ENCODE results near the gene FAM171A1.
"Not testable (repeated sequence)": the region's sequence is repeated elsewhere in the genome, so short reads cannot be mapped to it uniquely, and the experiment has no call there.

The FAM171A1 gene

DNA sequence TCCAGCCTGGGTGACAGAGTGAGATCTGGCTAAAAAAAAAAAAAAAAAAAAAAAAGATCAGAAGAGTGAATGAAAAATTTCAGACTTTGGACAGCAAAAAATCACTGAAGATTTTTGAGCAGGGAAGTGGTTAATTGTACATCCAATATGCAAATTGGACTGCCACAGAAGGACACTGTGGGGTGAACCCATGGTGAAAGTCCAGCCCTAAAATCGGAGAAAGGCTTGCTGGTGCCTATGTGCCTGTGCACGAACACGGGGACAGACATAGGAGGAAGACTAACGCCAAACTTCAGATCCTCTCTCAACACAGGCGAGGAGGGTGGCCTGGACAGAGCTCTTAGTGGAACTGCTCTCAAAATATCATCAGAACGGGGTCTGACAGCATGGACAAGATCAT lies 65.5 kb downstream of the FAM171A1 start:
- no peak overlapping the region for H3K4me3 ChIP-seq (replicated peaks; ENCODE audit: low read depth, low read length)
- TF ChIP-seq, protein P1, sequence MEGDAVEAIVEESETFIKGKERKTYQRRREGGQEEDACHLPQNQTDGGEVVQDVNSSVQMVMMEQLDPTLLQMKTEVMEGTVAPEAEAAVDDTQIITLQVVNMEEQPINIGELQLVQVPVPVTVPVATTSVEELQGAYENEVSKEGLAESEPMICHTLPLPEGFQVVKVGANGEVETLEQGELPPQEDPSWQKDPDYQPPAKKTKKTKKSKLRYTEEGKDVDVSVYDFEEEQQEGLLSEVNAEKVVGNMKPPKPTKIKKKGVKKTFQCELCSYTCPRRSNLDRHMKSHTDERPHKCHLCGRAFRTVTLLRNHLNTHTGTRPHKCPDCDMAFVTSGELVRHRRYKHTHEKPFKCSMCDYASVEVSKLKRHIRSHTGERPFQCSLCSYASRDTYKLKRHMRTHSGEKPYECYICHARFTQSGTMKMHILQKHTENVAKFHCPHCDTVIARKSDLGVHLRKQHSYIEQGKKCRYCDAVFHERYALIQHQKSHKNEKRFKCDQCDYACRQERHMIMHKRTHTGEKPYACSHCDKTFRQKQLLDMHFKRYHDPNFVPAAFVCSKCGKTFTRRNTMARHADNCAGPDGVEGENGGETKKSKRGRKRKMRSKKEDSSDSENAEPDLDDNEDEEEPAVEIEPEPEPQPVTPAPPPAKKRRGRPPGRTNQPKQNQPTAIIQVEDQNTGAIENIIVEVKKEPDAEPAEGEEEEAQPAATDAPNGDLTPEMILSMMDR (IDR thresholded peaks at IDR 0.05; ENCODE audit: low read depth, low read length, missing control alignments): no peak
- no peak for DNase-seq (ENCODE audit: extremely low read depth, low read depth)

DNA sequence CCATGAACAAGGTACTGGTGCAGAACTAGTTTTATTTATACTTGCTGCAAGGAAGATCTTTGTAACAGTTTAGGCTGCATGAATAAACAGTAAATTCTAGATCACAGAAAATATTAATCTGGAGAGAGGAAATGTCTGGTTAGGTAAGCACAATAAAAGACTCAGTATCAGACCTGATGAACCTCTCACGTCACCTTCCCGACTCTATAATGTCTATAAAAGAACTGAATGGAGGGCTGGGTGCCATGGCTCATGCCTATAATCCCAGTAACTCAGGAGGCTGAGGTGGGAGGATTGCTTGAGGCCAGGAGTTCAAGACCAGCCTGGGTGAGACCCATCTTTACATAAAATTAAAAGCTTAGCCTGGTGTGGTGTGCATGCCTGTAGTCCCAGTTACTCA lies 65.9 kb downstream of the FAM171A1 start:
- TF ChIP-seq, protein P1 (IDR thresholded peaks at IDR 0.05; ENCODE audit: low read depth, low read length, missing control alignments): no peak
- DNase-seq (ENCODE audit: extremely low read depth, low read depth): no peak

DNA sequence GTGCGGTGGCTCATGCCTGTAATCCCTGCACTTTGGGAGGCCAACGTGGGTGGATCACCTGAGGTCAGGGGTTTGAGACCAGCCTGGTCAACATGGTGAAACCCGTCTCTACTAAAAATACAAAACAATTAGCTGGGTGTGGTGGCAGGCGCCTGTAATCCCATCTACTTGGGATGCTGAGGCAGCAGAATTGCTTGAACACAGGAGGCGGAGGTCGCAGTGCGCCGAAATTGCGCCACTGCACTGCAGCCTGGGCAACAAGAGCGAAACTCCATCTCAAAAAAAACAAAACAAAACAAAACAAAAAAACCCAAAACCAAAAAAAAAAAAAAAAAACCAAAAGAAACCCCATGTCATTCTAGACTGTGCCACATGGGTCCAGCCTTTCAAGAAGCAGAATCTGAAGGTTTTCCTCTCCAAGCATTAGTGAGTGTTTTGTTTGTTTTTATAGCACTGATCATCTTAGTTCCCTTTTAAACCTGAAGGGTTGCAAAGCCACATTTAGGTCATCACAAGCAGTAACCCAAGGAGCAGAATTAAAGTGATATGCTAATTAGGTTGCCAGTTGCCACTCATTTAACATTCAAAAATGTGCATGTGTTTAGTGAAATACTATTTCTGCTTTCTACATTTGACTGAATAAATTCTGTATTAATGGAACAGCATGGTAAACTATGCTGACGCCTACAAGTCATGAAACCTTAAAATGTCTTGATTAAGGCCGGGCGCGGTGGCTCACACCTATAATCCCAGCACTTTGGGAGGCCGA lies 68.7 kb downstream of the FAM171A1 start:
- not testable (repeated sequence) for H3K4me3 ChIP-seq (replicated peaks; ENCODE audit: low read depth, low read length); DNase-seq (ENCODE audit: extremely low read depth, low read depth)

More for the DNA sequence above, 65.9 kb downstream of the FAM171A1 start:
- H3K4me3 ChIP-seq (replicated peaks; ENCODE audit: low read depth, low read length): no peak overlapping the region

DNA sequence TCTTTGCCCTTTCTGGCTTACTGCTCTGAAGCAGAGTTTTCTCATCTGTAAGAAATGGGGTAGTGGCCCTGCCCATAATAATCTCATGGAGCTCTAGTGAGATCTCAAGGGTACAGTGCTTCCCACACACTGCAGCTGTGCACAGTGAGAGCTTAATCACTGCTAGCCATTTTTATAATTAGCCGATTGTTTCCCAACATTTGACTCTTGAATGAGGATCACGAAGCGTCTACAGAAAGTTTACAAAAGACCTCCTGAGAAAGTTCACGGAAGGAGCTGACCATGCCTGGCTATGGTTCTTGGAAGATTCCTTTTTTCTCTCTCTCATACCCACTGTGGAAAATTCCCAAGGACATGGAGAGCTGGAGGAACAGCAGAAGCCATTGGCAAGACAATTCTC lies 70.4 kb downstream of the FAM171A1 start:
- TF ChIP-seq, protein P1 (IDR thresholded peaks at IDR 0.05; ENCODE audit: low read depth, low read length, missing control alignments): no peak
- DNase-seq (ENCODE audit: extremely low read depth, low read depth): no peak

DNA sequence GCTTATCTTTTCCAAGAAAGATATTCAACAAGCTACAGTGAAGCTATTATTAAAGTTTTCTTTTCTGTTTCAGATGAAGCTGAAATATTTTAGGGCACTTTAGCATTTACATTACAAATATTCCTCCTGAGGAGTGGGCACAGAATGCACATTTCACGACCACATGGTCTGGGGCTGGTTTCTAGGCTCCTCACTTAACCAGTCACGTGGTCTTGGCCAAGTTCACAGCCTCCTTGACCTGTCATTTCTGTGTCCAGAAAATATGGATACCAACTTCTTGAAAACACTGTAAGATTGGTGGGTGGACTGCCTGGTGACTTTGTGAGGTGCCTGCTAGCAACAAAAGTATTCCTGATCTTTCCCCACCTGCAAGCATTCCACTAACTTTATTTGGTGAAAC lies 70.9 kb downstream of the FAM171A1 start:
- H3K4me3 ChIP-seq (replicated peaks; ENCODE audit: low read depth, low read length): no peak overlapping the region
- DNase-seq (ENCODE audit: extremely low read depth, low read depth): no peak
- TF ChIP-seq, protein P1 (IDR thresholded peaks at IDR 0.05; ENCODE audit: low read depth, low read length, missing control alignments): no peak

More for the DNA sequence above, 70.4 kb downstream of the FAM171A1 start:
- no peak overlapping the region for H3K4me3 ChIP-seq (replicated peaks; ENCODE audit: low read depth, low read length)

DNA sequence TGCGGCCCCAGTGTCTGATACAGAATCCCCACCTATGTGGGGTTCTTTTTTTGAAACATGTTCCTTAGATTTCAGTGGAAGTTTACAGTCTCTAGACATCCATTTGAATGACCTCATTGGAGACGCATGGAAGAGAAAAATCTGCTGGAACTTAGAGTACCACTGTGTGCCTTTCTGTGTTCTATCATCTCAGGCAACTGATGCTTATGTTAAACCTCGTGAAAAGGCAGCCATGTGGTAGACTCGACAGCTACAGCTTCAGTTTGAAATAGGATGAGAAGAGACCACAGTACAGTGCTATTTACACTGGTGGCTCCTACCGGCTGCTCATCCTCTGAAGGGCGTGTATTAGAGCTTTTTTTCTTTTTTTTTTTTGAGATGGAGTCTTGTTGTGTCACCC lies 74.4 kb downstream of the FAM171A1 start:
- no peak for DNase-seq (ENCODE audit: extremely low read depth, low read depth)
- TF ChIP-seq, protein P1 (IDR thresholded peaks at IDR 0.05; ENCODE audit: low read depth, low read length, missing control alignments): no peak
- H3K4me3 ChIP-seq (replicated peaks; ENCODE audit: low read depth, low read length): no peak overlapping the region

DNA sequence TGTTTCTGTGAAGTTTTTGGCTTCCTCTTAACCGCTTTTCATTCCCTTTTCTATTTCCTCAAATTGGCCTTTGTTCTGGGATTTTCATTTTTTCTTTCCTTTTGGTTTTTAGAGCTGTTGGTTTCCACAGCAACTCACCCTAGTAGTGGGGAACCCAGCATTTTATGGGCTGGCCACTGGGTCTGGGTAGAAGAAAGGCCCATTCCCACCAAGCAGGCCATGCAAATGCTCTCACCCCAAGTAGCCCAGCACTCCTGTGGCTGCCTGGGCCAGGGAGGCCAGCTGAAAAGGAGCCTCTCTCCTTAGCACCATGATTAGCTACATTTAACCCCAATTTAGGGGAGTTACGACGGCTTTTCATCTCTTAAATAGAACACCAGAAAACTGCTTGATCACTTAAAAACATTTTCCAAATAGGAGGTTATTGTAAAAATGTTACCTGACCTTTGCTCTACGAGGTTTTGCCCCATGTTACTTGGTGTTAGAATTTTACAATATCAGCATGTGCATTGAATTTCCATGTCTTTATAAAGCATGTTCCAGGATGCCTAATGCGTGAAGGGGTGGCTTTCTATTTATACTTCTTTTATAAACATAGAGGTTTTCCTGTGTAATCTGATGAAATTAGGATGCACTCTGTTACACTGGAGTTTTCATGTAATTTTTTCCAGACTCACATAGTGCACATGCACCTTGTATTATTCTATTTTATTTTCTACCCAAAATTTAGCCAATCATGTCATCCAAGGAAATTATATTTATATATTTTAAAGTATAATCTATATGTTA lies 75.4 kb downstream of the FAM171A1 start:
- TF ChIP-seq, protein P1 (IDR thresholded peaks at IDR 0.05; ENCODE audit: low read depth, low read length, missing control alignments): no peak
- no peak for DNase-seq (ENCODE audit: extremely low read depth, low read depth)
- H3K4me3 ChIP-seq (replicated peaks; ENCODE audit: low read depth, low read length): no peak overlapping the region
